ENCODE measurements around the gene SLC22A2. TPM values are rescaled to one million over a fixed set of nuclear protein-coding genes. Genes with fewer than 3 reads are reported as not detected.

SLC22A2 gene
- polyA plus RNA-seq, 3 donors: not detected

GRCh38 chr6:160297310-160297709, 38.7 kb upstream of the SLC22A2 start:
- no peaks in the 10 kb centered on the region for H3K36me3 ChIP-seq (replicated peaks in 1 of 2; ENCODE audit: control insufficient read depth in 1 of 2, insufficient read depth in 2 of 2, low read length in 2 of 2)
- no peak overlapping the region for H2AFZ ChIP-seq (ENCODE audit: insufficient read depth, low read depth, low read length, poor library complexity, severe bottlenecking)
- H3K27me3 Mint-ChIP-seq (ENCODE audit: low read depth in 3 of 3): peaks cover 0 to 2% (median 1%) of the 10 kb centered on the region in 3 donors
- H3K27ac Mint-ChIP-seq: no peak overlapping the region
- 75% methylated on average over 3 of the region's 6 CpGs for WGBS (ENCODE audit: insufficient coverage)
- no peaks in the 10 kb centered on the region for H3K4me1 ChIP-seq (ENCODE audit: control insufficient read depth in 1 of 2, insufficient read depth in 2 of 2, low read length in 2 of 2)
- H3K79me2 ChIP-seq (ENCODE audit: insufficient read depth, low read length): no peaks in the 10 kb centered on the region
- H3K27ac ChIP-seq (ENCODE audit: low read depth in 1 of 2, low read length in 2 of 2): no peak overlapping the region
- H4K20me1 ChIP-seq (ENCODE audit: insufficient read depth, low read length): no peaks in the 10 kb centered on the region
- DNase-seq: no peak
- intact Hi-C loops (cut with micrococcal nuclease): no loop called here
- H3K4me2 ChIP-seq (replicated peaks; ENCODE audit: extremely low read depth, low read length, poor library complexity, severe bottlenecking): no peak overlapping the region
- H3K4me3 Mint-ChIP-seq: no peak overlapping the region
- H3K36me3 Mint-ChIP-seq: no peaks in the 10 kb centered on the region
- no peak overlapping the region for H3K9ac ChIP-seq (ENCODE audit: insufficient read depth, low read length, poor library complexity, severe bottlenecking)
- H3K9me3 Mint-ChIP-seq: peaks cover 0 to 3% (median 1%) of the 10 kb centered on the region in 7 donors
- no peak for TF ChIP-seq CTCF (IDR thresholded peaks at IDR 0.05)
- H3K4me1 Mint-ChIP-seq: no peaks in the 10 kb centered on the region
- no peaks in the 10 kb centered on the region for H3K9me3 ChIP-seq (replicated peaks in 1 of 2; ENCODE audit: control insufficient read depth in 1 of 2, insufficient read depth in 1 of 2, low read length in 2 of 2)
- H3K4me3 ChIP-seq (replicated peaks in 1 of 3; ENCODE audit: low read depth in 2 of 3, low read length in 3 of 3): no peak overlapping the region
- H3K27me3 ChIP-seq (ENCODE audit: control insufficient read depth in 2 of 2, insufficient read depth in 2 of 2, low read length in 2 of 2): no peaks in the 10 kb centered on the region

GRCh38 chr6:160293844-160294243, 35.2 kb upstream of the SLC22A2 start:
- peaks cover 0 to 4% (median 0%) of the 10 kb centered on the region in 3 donors for H3K27me3 Mint-ChIP-seq (ENCODE audit: low read depth in 3 of 3)
- no peak overlapping the region for H3K4me3 Mint-ChIP-seq
- Histone ChIP-seq H3K4me1 (ENCODE audit: control insufficient read depth in 1 of 2, insufficient read depth in 2 of 2, low read length in 2 of 2) (no peaks in the 10 kb centered on the region), H3K79me2 (ENCODE audit: insufficient read depth, low read length) (no peaks in the 10 kb centered on the region), H3K27me3 (ENCODE audit: control insufficient read depth in 2 of 2, insufficient read depth in 2 of 2, low read length in 2 of 2) (no peaks in the 10 kb centered on the region), H3K4me2 (replicated peaks; ENCODE audit: extremely low read depth, low read length, poor library complexity, severe bottlenecking) (no peak overlapping the region), H3K4me3 (replicated peaks in 1 of 3; ENCODE audit: low read depth in 2 of 3, low read length in 3 of 3) (no peak overlapping the region), H2AFZ (ENCODE audit: insufficient read depth, low read depth, low read length, poor library complexity, severe bottlenecking) (no peak overlapping the region), H3K9ac (ENCODE audit: insufficient read depth, low read length, poor library complexity, severe bottlenecking) (no peak overlapping the region), H4K20me1 (ENCODE audit: insufficient read depth, low read length) (no peaks in the 10 kb centered on the region), H3K27ac (ENCODE audit: low read depth in 1 of 2, low read length in 2 of 2) (no peak overlapping the region), H3K9me3 (replicated peaks in 1 of 2; ENCODE audit: control insufficient read depth in 1 of 2, insufficient read depth in 1 of 2, low read length in 2 of 2) (no peaks in the 10 kb centered on the region), H3K36me3 (replicated peaks in 1 of 2; ENCODE audit: control insufficient read depth in 1 of 2, insufficient read depth in 2 of 2, low read length in 2 of 2) (no peaks in the 10 kb centered on the region)
- H3K36me3 Mint-ChIP-seq: no peaks in the 10 kb centered on the region
- H3K9me3 Mint-ChIP-seq: peaks cover 0 to 3% (median 0%) of the 10 kb centered on the region in 7 donors
- WGBS (ENCODE audit: insufficient coverage): 73% methylated on average over 8 of the region's 8 CpGs
- no peak for DNase-seq
- no peaks in the 10 kb centered on the region for H3K4me1 Mint-ChIP-seq
- no peak for TF ChIP-seq CTCF (IDR thresholded peaks at IDR 0.05)
- intact Hi-C loops (cut with micrococcal nuclease): no loop called here
- H3K27ac Mint-ChIP-seq: no peak overlapping the region
